ENCODE results near the gene RAPGEF5.

RAPGEF5 gene

DNA sequence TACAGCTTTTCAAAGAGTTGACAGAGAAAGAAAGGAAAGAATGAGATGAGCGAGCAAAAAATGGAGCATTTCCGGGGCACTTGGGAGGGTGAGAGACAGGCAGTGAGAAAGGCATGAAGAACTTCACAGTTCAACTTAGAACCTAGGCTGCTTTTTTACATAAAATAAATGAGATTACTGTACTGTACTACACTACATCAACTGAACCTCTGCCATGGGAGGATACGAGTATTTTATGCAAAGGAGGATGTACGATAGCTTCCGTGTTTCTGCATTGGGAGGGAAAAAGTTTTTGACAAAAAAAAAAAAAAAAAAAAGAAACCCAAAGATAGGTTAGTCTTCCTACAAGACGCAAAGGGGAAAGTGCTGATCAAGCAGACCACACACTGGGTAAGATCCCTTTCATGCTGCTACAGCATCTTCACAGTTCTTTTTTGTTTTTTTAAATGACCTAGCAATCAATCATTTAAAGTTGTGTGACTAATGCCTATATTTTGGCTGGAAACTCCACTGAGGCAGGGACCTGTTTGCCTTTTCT, 88.0 kb downstream of the RAPGEF5 start:
- Histone ChIP-seq H3K79me2 (ENCODE audit: control insufficient read depth, insufficient read depth, low read length, unreplicated experiment) (no peaks in the 10 kb centered on the region), H3K4me3 (ENCODE audit: low read depth, low read length) (no peak overlapping the region), H3K27ac (ENCODE audit: low read depth, low read length) (no peak overlapping the region), H3K36me3 (ENCODE audit: insufficient read depth, low read length) (no peaks in the 10 kb centered on the region), H3K4me1 (ENCODE audit: control insufficient read depth, insufficient read depth, low read length, unreplicated experiment) (no peaks in the 10 kb centered on the region), H2AFZ (ENCODE audit: low read length, unreplicated experiment) (no peak overlapping the region), H3K27me3 (ENCODE audit: insufficient read depth, low read length) (no peaks in the 10 kb centered on the region)

DNA sequence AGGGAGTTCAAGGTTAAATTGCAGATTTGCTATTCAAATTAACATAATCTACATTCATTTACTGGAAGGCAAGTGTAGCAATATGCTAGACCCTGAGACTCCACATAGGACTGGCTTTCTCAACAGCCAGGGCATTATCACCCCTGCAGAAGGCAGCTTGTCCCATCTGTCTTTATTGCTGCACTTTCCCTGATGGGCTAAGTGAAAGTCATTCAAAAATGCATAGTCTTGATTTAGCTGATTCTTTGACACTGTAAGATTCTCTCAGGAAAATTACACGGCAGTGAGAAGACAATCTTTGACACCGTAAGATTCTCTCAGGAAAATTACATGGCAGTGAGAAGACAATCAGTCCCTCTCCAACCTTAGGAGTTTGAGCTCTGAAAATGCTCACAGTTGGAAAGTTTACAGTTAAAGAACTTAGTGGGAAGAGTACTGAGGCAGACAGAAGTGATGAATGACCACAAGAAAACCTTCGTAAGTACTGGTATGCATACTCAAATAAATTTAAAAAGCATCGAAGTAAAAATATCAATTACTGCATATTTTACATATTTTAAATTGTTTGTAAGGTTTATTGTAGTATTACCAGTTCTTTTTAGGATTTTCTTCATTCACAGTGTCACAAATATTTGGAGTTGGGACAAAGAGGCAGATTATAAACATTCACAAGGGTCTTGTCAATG, 88.9 kb downstream of the RAPGEF5 start:
- Histone ChIP-seq H2AFZ (ENCODE audit: low read length, unreplicated experiment) (no peak overlapping the region), H3K79me2 (ENCODE audit: control insufficient read depth, insufficient read depth, low read length, unreplicated experiment) (no peaks in the 10 kb centered on the region), H3K27me3 (ENCODE audit: insufficient read depth, low read length) (no peaks in the 10 kb centered on the region), H3K36me3 (ENCODE audit: insufficient read depth, low read length) (no peaks in the 10 kb centered on the region), H3K4me3 (ENCODE audit: low read depth, low read length) (no peak overlapping the region), H3K4me1 (ENCODE audit: control insufficient read depth, insufficient read depth, low read length, unreplicated experiment) (no peaks in the 10 kb centered on the region), H3K27ac (ENCODE audit: low read depth, low read length) (no peak overlapping the region)

DNA sequence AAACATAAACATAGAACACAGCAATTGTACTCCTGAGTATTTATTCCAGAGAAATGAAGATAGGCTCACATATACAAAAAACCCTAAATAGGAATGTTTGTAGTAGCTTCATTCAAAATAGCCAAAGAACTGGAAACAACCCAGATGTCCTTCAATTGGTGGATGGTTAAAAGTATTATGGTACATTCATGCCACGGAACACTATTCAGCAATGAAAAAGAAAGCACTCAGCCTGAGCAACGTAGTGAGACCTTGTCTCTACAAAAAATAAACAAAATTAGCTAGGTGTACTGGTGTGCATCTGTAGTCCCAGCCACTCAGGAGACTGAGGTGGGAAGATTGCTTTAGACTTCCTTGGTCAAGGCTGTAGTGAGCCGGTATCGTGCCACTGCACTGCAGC, 94.4 kb downstream of the RAPGEF5 start:
- no peaks in the 10 kb centered on the region for H3K4me1 ChIP-seq (ENCODE audit: control insufficient read depth, insufficient read depth, low read length, unreplicated experiment)
- no peaks in the 10 kb centered on the region for H3K27me3 ChIP-seq (ENCODE audit: insufficient read depth, low read length)
- no peak overlapping the region for H3K27ac ChIP-seq (ENCODE audit: low read depth, low read length)
- no peak overlapping the region for H2AFZ ChIP-seq (ENCODE audit: low read length, unreplicated experiment)
- H3K4me3 ChIP-seq (ENCODE audit: low read depth, low read length): no peak overlapping the region
- H3K79me2 ChIP-seq (ENCODE audit: control insufficient read depth, insufficient read depth, low read length, unreplicated experiment): no peaks in the 10 kb centered on the region
- no peaks in the 10 kb centered on the region for H3K36me3 ChIP-seq (ENCODE audit: insufficient read depth, low read length)

DNA sequence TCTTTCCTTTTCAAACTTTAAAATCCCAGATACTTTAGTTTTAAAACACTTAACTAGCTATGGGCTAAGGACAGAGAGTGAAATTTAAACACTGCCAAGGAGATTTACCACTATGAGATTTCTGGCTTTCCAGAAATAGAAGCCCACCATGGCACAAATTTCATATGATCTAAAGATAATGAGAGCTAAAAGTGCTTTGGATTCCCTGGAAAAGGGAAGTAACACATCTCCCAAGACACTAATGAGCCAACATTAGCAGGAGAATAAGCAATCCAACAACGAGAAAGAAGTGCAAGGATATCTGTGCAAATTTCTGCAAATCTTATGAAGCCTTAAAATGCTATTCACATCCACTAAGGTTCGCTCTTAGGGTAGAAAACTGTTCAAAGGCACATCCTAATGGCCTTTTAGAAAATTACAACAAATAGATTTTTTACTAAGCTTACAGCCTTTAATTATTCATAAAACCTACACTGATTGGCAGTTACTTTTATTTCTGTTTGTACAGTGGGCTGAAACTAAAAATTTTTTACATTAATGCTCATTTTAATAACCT, 100.3 kb downstream of the RAPGEF5 start:
- no peak overlapping the region for H2AFZ ChIP-seq (ENCODE audit: low read length, unreplicated experiment)
- H3K79me2 ChIP-seq (ENCODE audit: control insufficient read depth, insufficient read depth, low read length, unreplicated experiment): no peaks in the 10 kb centered on the region
- H3K36me3 ChIP-seq (ENCODE audit: insufficient read depth, low read length): no peaks in the 10 kb centered on the region
- H3K27me3 ChIP-seq (ENCODE audit: insufficient read depth, low read length): no peaks in the 10 kb centered on the region
- no peak overlapping the region for H3K4me3 ChIP-seq (ENCODE audit: low read depth, low read length)
- H3K4me1 ChIP-seq (ENCODE audit: control insufficient read depth, insufficient read depth, low read length, unreplicated experiment): no peaks in the 10 kb centered on the region
- H3K27ac ChIP-seq (ENCODE audit: low read depth, low read length): no peak overlapping the region

DNA sequence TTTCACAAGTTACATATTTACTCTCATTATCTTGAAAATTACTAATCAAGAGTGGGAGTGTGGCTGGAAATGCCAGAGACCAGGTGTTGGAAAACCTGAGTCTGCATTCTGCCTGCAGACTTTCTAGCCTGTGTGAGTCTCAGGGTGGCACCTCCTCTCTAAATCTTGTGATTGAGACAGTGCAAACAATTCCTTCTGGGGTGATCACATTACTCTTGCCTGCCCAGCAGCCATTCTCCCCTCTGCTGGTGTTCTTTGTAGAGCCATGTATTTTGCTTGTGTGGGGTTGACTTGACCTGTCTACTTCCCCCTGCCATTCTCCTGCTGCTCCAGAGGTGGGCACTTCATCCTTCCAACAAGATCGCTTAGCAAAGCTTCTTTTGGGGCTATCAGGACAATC, 101.1 kb downstream of the RAPGEF5 start:
- H3K79me2 ChIP-seq (ENCODE audit: control insufficient read depth, insufficient read depth, low read length, unreplicated experiment): no peaks in the 10 kb centered on the region
- H3K36me3 ChIP-seq (ENCODE audit: insufficient read depth, low read length): no peaks in the 10 kb centered on the region
- H3K4me3 ChIP-seq (ENCODE audit: low read depth, low read length): no peak overlapping the region
- no peaks in the 10 kb centered on the region for H3K4me1 ChIP-seq (ENCODE audit: control insufficient read depth, insufficient read depth, low read length, unreplicated experiment)
- H2AFZ ChIP-seq (ENCODE audit: low read length, unreplicated experiment): peak overlapping the region; percentile 48
- H3K27ac ChIP-seq (ENCODE audit: low read depth, low read length): no peak overlapping the region
- no peaks in the 10 kb centered on the region for H3K27me3 ChIP-seq (ENCODE audit: insufficient read depth, low read length)

DNA sequence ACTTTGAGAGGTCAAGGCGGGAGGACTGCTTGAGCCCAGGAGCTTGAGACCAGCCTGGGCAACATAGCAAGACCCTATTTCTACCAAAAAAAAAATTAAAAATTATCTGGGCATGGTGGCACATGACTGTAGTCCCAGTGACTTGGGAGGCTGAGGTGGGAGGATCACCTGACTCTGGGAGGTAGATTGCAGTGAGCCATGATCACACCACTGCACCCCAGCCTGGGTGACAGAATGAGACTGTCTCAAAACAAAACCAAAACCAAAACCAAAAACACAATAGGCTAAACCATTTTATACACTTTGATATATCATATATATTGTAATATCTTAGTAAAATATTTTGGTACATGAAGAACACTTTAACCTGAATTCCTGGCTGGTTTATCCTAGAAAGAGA, 101.6 kb downstream of the RAPGEF5 start:
- Histone ChIP-seq H3K27ac (ENCODE audit: low read depth, low read length) (no peak overlapping the region), H3K27me3 (ENCODE audit: insufficient read depth, low read length) (no peaks in the 10 kb centered on the region), H2AFZ (ENCODE audit: low read length, unreplicated experiment) (peak overlapping the region; percentile 48), H3K36me3 (ENCODE audit: insufficient read depth, low read length) (no peaks in the 10 kb centered on the region), H3K4me1 (ENCODE audit: control insufficient read depth, insufficient read depth, low read length, unreplicated experiment) (no peaks in the 10 kb centered on the region), H3K4me3 (ENCODE audit: low read depth, low read length) (no peak overlapping the region), H3K79me2 (ENCODE audit: control insufficient read depth, insufficient read depth, low read length, unreplicated experiment) (no peaks in the 10 kb centered on the region)

DNA sequence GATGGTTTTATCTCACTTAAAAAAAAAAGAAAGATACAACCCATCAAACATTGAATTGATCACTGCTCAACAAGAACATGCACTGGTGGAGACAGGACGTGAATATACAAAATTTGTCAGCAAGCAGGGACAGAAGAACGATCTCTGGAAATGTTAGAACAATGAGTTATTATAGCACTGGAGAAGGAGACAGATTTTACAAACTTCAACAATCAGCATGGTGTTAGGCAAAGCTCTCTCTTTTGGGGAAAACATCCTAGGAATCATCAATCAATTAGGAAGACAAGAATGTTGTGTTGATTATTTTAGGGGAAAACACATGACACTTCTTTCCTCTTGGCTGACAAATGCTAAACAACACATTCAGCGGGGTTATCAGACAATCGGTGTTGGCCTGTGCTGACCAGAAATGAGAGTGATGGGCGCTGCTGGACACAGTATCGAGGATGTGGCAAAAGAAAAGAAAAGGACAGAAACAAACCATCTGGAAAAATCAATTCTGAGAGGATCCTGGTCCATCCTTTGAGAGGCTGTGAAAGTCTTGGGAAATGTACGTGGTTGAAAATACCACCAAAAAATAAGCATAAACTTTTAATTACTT, 103.9 kb downstream of the RAPGEF5 start:
- Histone ChIP-seq H3K27ac (ENCODE audit: low read depth, low read length) (no peak overlapping the region), H3K36me3 (ENCODE audit: insufficient read depth, low read length) (no peaks in the 10 kb centered on the region), H3K4me1 (ENCODE audit: control insufficient read depth, insufficient read depth, low read length, unreplicated experiment) (no peaks in the 10 kb centered on the region), H3K79me2 (ENCODE audit: control insufficient read depth, insufficient read depth, low read length, unreplicated experiment) (no peaks in the 10 kb centered on the region), H3K27me3 (ENCODE audit: insufficient read depth, low read length) (no peaks in the 10 kb centered on the region), H2AFZ (ENCODE audit: low read length, unreplicated experiment) (no peak overlapping the region), H3K4me3 (ENCODE audit: low read depth, low read length) (no peak overlapping the region)

DNA sequence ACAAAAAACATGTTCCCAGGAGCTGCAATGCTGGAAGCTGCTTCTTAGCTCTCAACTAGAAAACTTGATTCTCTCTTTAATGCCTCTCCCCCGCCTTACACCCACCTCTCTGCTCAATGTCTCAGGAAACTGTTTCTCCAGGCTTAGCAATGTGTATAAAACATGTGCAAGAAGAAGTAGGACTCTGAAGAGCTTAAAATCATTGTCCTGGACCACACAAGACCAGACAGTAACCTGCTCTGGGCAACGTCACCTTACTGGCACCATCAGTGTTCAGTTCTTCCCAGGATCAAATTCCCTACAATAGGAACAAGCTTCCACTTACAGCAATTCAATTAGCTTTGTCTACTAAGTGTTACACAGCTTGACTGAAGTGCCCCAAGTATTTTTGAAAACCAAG, 104.9 kb downstream of the RAPGEF5 start:
- H3K4me3 ChIP-seq (ENCODE audit: low read depth, low read length): no peak overlapping the region
- no peaks in the 10 kb centered on the region for H3K36me3 ChIP-seq (ENCODE audit: insufficient read depth, low read length)
- H3K27ac ChIP-seq (ENCODE audit: low read depth, low read length): no peak overlapping the region
- no peak overlapping the region for H2AFZ ChIP-seq (ENCODE audit: low read length, unreplicated experiment)
- H3K79me2 ChIP-seq (ENCODE audit: control insufficient read depth, insufficient read depth, low read length, unreplicated experiment): no peaks in the 10 kb centered on the region
- H3K27me3 ChIP-seq (ENCODE audit: insufficient read depth, low read length): no peaks in the 10 kb centered on the region
- no peaks in the 10 kb centered on the region for H3K4me1 ChIP-seq (ENCODE audit: control insufficient read depth, insufficient read depth, low read length, unreplicated experiment)

DNA sequence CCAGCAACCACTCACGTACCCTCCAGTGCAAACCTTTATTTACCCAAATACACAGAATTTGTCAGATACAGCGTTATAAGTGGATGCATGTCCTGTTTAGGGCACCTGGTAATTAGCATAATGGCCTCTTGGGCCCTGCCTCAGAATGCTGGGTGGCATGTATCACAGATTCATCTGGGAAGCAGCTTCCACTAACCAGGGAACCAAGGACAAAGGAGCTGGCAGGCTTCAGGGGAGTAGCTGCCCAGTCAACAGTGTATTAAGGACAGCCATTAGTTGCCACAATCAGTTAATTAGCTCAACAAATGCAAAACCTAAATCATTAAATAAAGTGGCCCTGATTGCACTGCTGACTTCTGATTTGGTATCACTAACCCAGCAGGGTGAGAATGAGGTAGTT, 105.7 kb downstream of the RAPGEF5 start:
- Histone ChIP-seq H3K27me3 (ENCODE audit: insufficient read depth, low read length) (no peaks in the 10 kb centered on the region), H3K27ac (ENCODE audit: low read depth, low read length) (no peak overlapping the region), H3K79me2 (ENCODE audit: control insufficient read depth, insufficient read depth, low read length, unreplicated experiment) (no peaks in the 10 kb centered on the region), H3K4me3 (ENCODE audit: low read depth, low read length) (no peak overlapping the region), H2AFZ (ENCODE audit: low read length, unreplicated experiment) (no peak overlapping the region), H3K4me1 (ENCODE audit: control insufficient read depth, insufficient read depth, low read length, unreplicated experiment) (no peaks in the 10 kb centered on the region), H3K36me3 (ENCODE audit: insufficient read depth, low read length) (no peaks in the 10 kb centered on the region)

DNA sequence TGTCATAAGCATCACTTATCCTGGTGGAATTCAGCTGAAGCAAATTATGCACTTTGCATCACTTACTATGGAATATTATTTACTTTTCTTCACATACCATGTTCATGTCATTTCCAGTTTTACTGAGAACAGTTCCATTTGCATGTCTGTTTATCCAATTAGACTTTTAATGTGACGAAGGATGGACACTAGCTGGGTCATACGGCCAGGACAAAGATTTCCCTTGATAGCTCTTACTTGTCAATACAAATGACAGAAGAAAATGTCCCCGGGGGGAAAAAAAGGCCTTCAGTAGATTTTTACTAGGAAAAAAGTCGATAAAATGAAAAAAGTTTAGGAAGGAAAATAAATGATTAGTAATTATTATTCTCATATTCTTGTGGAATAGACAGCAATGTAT, 106.6 kb downstream of the RAPGEF5 start:
- no peaks in the 10 kb centered on the region for H3K79me2 ChIP-seq (ENCODE audit: control insufficient read depth, insufficient read depth, low read length, unreplicated experiment)
- H3K27ac ChIP-seq (ENCODE audit: low read depth, low read length): no peak overlapping the region
- no peaks in the 10 kb centered on the region for H3K27me3 ChIP-seq (ENCODE audit: insufficient read depth, low read length)
- no peaks in the 10 kb centered on the region for H3K4me1 ChIP-seq (ENCODE audit: control insufficient read depth, insufficient read depth, low read length, unreplicated experiment)
- H3K36me3 ChIP-seq (ENCODE audit: insufficient read depth, low read length): no peaks in the 10 kb centered on the region
- H2AFZ ChIP-seq (ENCODE audit: low read length, unreplicated experiment): no peak overlapping the region
- H3K4me3 ChIP-seq (ENCODE audit: low read depth, low read length): no peak overlapping the region

All from ACC112 (cell line).